Smooth muscle cell (in vitro differentiated cells): ENCODE data around the gene MT2A. TPM values are rescaled to one million over a fixed set of nuclear protein-coding genes. Genes with fewer than 3 reads are reported as not detected.

Experiments
- DNase-seq: peaks from one replicate; lab custom pipeline; 2025; ENCODE audit not compliant: unreplicated experiment; lab: John Stamatoyannopoulos, UW
- H2AFZ ChIP-seq: fragments of 200-600 bp; sonication (generic); 2 replicates; pipeline ENCODE4 v1.6.0; 2016; ENCODE audit warnings: antibody characterized with exemption, low read depth, mild to moderate bottlenecking
- H3F3A ChIP-seq: fragments of 200-600 bp; sonication (generic); 2 replicates; pipeline ENCODE4 v1.6.0; 2017; ENCODE audit warnings: antibody characterized with exemption, low read depth
- H3K27ac ChIP-seq: fragments of 200-600 bp; sonication (generic); 2 replicates; pipeline ENCODE4 v1.5.1; 2016; ENCODE audit warnings: low read depth, mild to moderate bottlenecking
- H3K27me3 ChIP-seq: fragments of 200-600 bp; sonication (generic); 2 replicates; pipeline ENCODE4 v1.6.1; 2016; ENCODE audit warnings: low read depth, mild to moderate bottlenecking
- H3K36me3 ChIP-seq: fragments of 200-600 bp; sonication (generic); 2 replicates; pipeline ENCODE4 v1.5.1; 2016; ENCODE audit warnings: low read depth
- H3K4me1 ChIP-seq: fragments of 200-600 bp; sonication (generic); 2 replicates; pipeline ENCODE4 v1.5.1; 2016; ENCODE audit warnings: low read depth
- H3K4me2 ChIP-seq: fragments of 200-600 bp; sonication (generic); 2 replicates; pipeline ENCODE4 v1.6.0; 2016; ENCODE audit warnings: mild to moderate bottlenecking
- H3K4me3 ChIP-seq: fragments of 200-600 bp; sonication (generic); 2 replicates; pipeline ENCODE4 v1.5.1; 2016; ENCODE audit warnings: mild to moderate bottlenecking
- H3K79me2 ChIP-seq: fragments of 200-600 bp; sonication (generic); 2 replicates; pipeline ENCODE4 v1.6.0; 2016; ENCODE audit warnings: low read depth, mild to moderate bottlenecking
- H3K9ac ChIP-seq: fragments of 200-600 bp; sonication (generic); 2 replicates; pipeline ENCODE4 v1.6.0; 2016; ENCODE audit warnings: low read depth
- H3K9me3 ChIP-seq: fragments of 200-600 bp; sonication (generic); replicated peaks from 2 replicates; pipeline ENCODE4 v1.5.1; 2016; ENCODE audit warnings: low read depth
- H4K20me1 ChIP-seq: fragments of 200-600 bp; sonication (generic); 2 replicates; pipeline ENCODE4 v1.6.0; 2016; ENCODE audit warnings: low read depth
- WGBS: methylation state at CpG from one replicate; pipeline ENCODE4 v1.1.7; 2016; ENCODE audit warnings: low lambda C conversion rate; 5-methylcytosine and 5-hydroxymethylcytosine counted together
- polyA plus RNA-seq: library from polyadenylated mRNA; unstranded; fragments of >200 nt; fragmentation: Nextera tagmentation; extraction: Ambion mirVana; gene quantifications from 2 replicates; pipeline ENCODE4 v1.2.1, GENCODE V29; 2016
- total RNA-seq: library from RNA; depleted of rRNA; stranded (reverse); fragments of >200 nt; gene quantifications from 2 replicates; pipeline ENCODE4 v1.2.3, GENCODE V29; 2014
- TF ChIP-seq, protein P1 (sequence below): fragments of 200-600 bp; sonication (generic); IDR thresholded peaks from 2 replicates; pipeline ENCODE4 v1.5.1; 2017; ENCODE audit warnings: borderline replicate concordance, mild to moderate bottlenecking, antibody characterized with exemption; ENCODE audit not compliant: insufficient read depth, poor library complexity, severe bottlenecking

Gene MT2A
- total and polyA plus RNA-seq, 2 experiments from 2014 or later: 14.8 to 225 TPM

DNA sequence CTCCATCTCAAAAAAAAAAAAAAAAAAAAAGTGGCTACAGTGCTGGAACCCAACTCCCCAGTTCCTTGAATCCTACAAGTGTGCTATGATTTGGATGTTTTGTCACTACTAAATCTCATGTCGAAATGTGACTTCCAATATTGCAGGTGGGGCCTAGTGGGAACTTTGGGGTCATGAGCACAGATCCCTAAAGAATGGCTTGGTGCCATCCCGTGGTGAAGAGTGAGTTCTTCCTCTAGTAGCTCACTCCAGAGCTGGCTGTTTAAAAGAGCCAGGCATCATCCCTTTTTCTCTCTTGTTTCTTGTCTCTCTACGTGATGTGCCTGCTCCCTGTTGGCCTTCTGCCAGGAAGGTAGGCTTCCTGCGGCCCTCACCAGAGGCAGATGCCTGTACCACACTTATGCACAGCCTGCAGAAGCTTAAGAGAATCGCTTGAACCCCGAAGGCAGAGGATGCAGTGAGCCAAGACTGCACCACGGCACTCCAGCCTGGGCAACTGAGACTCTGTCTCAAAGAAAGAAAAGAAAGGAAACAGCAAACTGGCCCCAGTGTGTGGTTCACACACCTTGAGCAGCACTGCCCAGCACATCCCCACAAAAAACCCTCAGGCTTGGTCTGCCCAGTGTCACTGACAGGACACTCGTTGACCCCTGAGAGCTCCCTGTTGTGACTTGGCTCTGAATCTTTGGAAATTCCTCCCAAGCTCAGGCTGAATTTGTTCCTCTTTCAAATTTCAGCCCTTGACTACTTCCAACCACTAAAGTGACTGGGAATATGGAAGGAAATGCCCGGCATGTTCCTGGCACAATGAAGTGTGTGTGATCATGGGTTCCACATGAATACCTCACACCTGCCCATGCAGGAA is 20.3 kb downstream of the MT2A start:
- no peak overlapping the region for H3K4me2 ChIP-seq
- H3K36me3 ChIP-seq: no peaks in the 10 kb centered on the region
- no peaks in the 10 kb centered on the region for H3K9me3 ChIP-seq
- no peak overlapping the region for H3K9ac ChIP-seq
- H4K20me1 ChIP-seq: no peaks in the 10 kb centered on the region
- H3K27me3 ChIP-seq: peaks cover 37% of the 10 kb centered on the region
- H3K4me3 ChIP-seq: no peak overlapping the region
- H3K27ac ChIP-seq: no peak overlapping the region
- DNase-seq: no peak
- WGBS: 85% methylated on average over 9 of the region's 9 CpGs
- peaks cover 3% of the 10 kb centered on the region for H3F3A ChIP-seq
- TF ChIP-seq, protein P1, sequence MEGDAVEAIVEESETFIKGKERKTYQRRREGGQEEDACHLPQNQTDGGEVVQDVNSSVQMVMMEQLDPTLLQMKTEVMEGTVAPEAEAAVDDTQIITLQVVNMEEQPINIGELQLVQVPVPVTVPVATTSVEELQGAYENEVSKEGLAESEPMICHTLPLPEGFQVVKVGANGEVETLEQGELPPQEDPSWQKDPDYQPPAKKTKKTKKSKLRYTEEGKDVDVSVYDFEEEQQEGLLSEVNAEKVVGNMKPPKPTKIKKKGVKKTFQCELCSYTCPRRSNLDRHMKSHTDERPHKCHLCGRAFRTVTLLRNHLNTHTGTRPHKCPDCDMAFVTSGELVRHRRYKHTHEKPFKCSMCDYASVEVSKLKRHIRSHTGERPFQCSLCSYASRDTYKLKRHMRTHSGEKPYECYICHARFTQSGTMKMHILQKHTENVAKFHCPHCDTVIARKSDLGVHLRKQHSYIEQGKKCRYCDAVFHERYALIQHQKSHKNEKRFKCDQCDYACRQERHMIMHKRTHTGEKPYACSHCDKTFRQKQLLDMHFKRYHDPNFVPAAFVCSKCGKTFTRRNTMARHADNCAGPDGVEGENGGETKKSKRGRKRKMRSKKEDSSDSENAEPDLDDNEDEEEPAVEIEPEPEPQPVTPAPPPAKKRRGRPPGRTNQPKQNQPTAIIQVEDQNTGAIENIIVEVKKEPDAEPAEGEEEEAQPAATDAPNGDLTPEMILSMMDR: no peak
- no peak overlapping the region for H2AFZ ChIP-seq
- no peaks in the 10 kb centered on the region for H3K79me2 ChIP-seq
- H3K4me1 ChIP-seq: peaks cover 10% of the 10 kb centered on the region

- TF ChIP-seq, protein P1: no peak
- no peaks in the 10 kb centered on the region for H3K79me2 ChIP-seq
Measured at GRCh38 chr16:56629531-56629930, 21.1 kb downstream of the MT2A start.

DNA sequence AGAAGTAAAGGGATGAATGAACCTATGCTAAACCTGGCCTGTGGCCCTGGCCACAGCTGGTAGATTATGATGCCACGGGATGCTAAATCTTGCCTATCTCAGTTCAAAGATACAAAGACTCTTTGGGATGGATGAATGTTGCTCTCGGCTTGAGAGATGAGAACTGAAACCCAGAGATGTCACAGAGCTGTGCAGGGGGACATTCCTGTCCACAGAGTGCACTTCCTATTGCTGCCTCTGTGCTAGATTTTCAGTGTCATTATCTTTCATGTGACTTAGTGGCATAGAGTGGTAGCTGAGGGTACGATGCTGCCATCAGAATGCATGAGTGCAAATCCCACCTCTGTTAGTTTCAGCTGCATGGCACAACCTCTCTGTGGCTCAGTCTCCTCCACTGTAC is 21.8 kb downstream of the MT2A start:
- H3K79me2 ChIP-seq: no peaks in the 10 kb centered on the region
- H2AFZ ChIP-seq: no peak overlapping the region
- WGBS: 64% methylated on average over 3 of the region's 3 CpGs
- H3K9ac ChIP-seq: no peak overlapping the region
- peaks cover 12% of the 10 kb centered on the region for H3K4me1 ChIP-seq
- peaks cover 3% of the 10 kb centered on the region for H3F3A ChIP-seq
- H3K4me2 ChIP-seq: no peak overlapping the region
- DNase-seq: no peak
- H3K36me3 ChIP-seq: no peaks in the 10 kb centered on the region
- no peaks in the 10 kb centered on the region for H4K20me1 ChIP-seq
- no peaks in the 10 kb centered on the region for H3K9me3 ChIP-seq
- H3K27me3 ChIP-seq: peaks cover 46% of the 10 kb centered on the region
- TF ChIP-seq, protein P1: no peak
- no peak overlapping the region for H3K27ac ChIP-seq
- H3K4me3 ChIP-seq: no peak overlapping the region

More at GRCh38 chr16:56629531-56629930, 21.1 kb downstream of the MT2A start:
- H3K4me1 ChIP-seq: peaks cover 10% of the 10 kb centered on the region
- H4K20me1 ChIP-seq: no peaks in the 10 kb centered on the region
- H3K9ac ChIP-seq: no peak overlapping the region
- peaks cover 3% of the 10 kb centered on the region for H3F3A ChIP-seq
- H3K27ac ChIP-seq: no peak overlapping the region
- H3K4me2 ChIP-seq: no peak overlapping the region
- WGBS: 22% methylated on average over 3 of the region's 3 CpGs
- peaks cover 45% of the 10 kb centered on the region for H3K27me3 ChIP-seq
- H3K9me3 ChIP-seq: no peaks in the 10 kb centered on the region
- no peak overlapping the region for H2AFZ ChIP-seq
- no peaks in the 10 kb centered on the region for H3K36me3 ChIP-seq
- DNase-seq: no peak
- H3K4me3 ChIP-seq: no peak overlapping the region
